GM12878 (cell line): ENCODE measurements around the gene MIA3. TPM values are rescaled to one million over a fixed set of nuclear protein-coding genes. Genes with fewer than 3 reads are reported as not detected.

Experiments
- ATAC-seq: fragments of 200-7000 bp; cut with Tn5 transposase; 3 replicates; pipeline ENCODE4 v1.9.1; 2020; ENCODE audit warnings: mild to moderate bottlenecking, moderate library complexity
- BruUV-seq: library from RNA; stranded (reverse); fragments of 400-500 nt; replicated peaks from 2 replicates; lab custom pipeline; 2021; lab: Mats Ljungman, UMichigan
- CTCF ChIA-PET: fragments of 300-600 bp; sonication (Branson Sonifier 250); formaldehyde crosslinking; extraction: SDS; loops from one replicate; lab custom pipeline; 2021; ENCODE audit warnings: inconsistent platforms; lab: Yijun Ruan, JAX
- POLR2A ChIA-PET: fragments of 350-600 bp; formaldehyde crosslinking; extraction: SDS; loops from one replicate; lab custom pipeline; 2021; ENCODE audit warnings: inconsistent platforms; lab: Charles Lee
- RAD21 ChIA-PET: fragments of 300-600 bp; sonication (Branson Sonifier 250); formaldehyde crosslinking; loops from one replicate; lab custom pipeline; 2023; ENCODE audit warnings: antibody characterized with exemption; ENCODE audit not compliant: unreplicated experiment; lab: Charles Lee
- SMC1A ChIA-PET: fragments of 300-600 bp; sonication (Branson Sonifier 250); formaldehyde crosslinking; loops from one replicate; lab custom pipeline; 2023; ENCODE audit not compliant: unreplicated experiment, uncharacterized antibody; lab: Charles Lee
- DNase-seq: peaks from one replicate; pipeline ENCODE4 v3.0.0-alpha.2; 2011; ENCODE audit warnings: low read depth, low spot score
- FAIRE-seq: peaks from 3 replicates; lab custom pipeline; 2011; peaks lifted over from hg19 to GRCh38; lab: Jason Lieb, UNC
- H2AFZ ChIP-seq: 2 replicates; pipeline ENCODE4 v1.6.0; 2011; ENCODE audit warnings: low read depth, low read length, control low read depth; ENCODE audit not compliant: control insufficient read depth
- H3K27ac ChIP-seq: 2 replicates; pipeline ENCODE4 v1.5.1; 2011; ENCODE audit warnings: control low read depth; ENCODE audit not compliant: control insufficient read depth, insufficient read depth
- H3K27me3 ChIP-seq, 2 experiments: replicated peaks in 1 of 2; 2 replicates each; pipeline versions ENCODE4 v1.6.0 to v1.6.1; 2011; ENCODE audit warnings: low read length in 1 of 2; ENCODE audit not compliant: control insufficient read depth in 2 of 2, insufficient read depth in 2 of 2
- H3K36me3 ChIP-seq, 2 experiments: 2 replicates each; pipeline ENCODE4 v1.5.1; 2011; ENCODE audit warnings: low read length in 1 of 2; ENCODE audit not compliant: control insufficient read depth in 2 of 2, insufficient read depth in 2 of 2
- H3K4me1 ChIP-seq: 2 replicates; pipeline ENCODE4 v1.6.1; 2011; ENCODE audit warnings: mild to moderate bottlenecking, low read length, moderate library complexity, mixed read lengths; ENCODE audit not compliant: control insufficient read depth, insufficient read depth
- H3K4me2 ChIP-seq: 2 replicates; pipeline ENCODE4 v1.6.0; 2011; ENCODE audit warnings: control low read depth; ENCODE audit not compliant: control insufficient read depth, insufficient read depth
- H3K4me3 ChIP-seq: fragments of 200-600 bp; sonication (generic); 2 replicates; pipeline ENCODE4 v1.5.1; 2016
- H3K79me2 ChIP-seq: 2 replicates; pipeline ENCODE4 v1.6.0; 2011; ENCODE audit warnings: low read length; ENCODE audit not compliant: control insufficient read depth, insufficient read depth
- H3K9ac ChIP-seq: 2 replicates; pipeline ENCODE4 v1.8.0; 2011; ENCODE audit warnings: low read length, control low read depth, mixed read lengths; ENCODE audit not compliant: control insufficient read depth, insufficient read depth
- H3K9me3 ChIP-seq: replicated peaks from 3 replicates; pipeline ENCODE4 v1.5.1; 2011; ENCODE audit warnings: mild to moderate bottlenecking, low read length; ENCODE audit not compliant: control insufficient read depth, insufficient read depth
- H4K20me1 ChIP-seq: 2 replicates; pipeline ENCODE4 v1.6.0; 2011; ENCODE audit not compliant: control insufficient read depth, insufficient read depth
- JUNB ChIP-seq: IDR thresholded peaks from 2 replicates; pipeline ENCODE4 v1.6.1; 2016; ENCODE audit warnings: antibody characterized with exemption, mild to moderate bottlenecking
- KDM1A ChIP-seq: fragments of 200-600 bp; sonication (generic); IDR thresholded peaks from 2 replicates; pipeline ENCODE4 v1.6.1; 2016; ENCODE audit warnings: borderline replicate concordance
- LARP7 ChIP-seq: fragments of 450-650 bp; IDR thresholded peaks from 2 replicates; pipeline ENCODE4 v1.6.1; 2017; ENCODE audit warnings: mild to moderate bottlenecking
- POLR2AphosphoS2 ChIP-seq: IDR thresholded peaks from 2 replicates; pipeline ENCODE4 v1.6.1; 2011; ENCODE audit warnings: low read depth, mild to moderate bottlenecking, low read length, improper control_type of control experiment, moderate library complexity
- SREBF2 ChIP-seq: IDR thresholded peaks from 2 replicates; pipeline ENCODE4 v1.6.1; 2012; ENCODE audit warnings: mild to moderate bottlenecking, low read length
- ZNF384 ChIP-seq: IDR thresholded peaks from 2 replicates; pipeline ENCODE4 v1.6.1; 2012; ENCODE audit warnings: low read depth, mild to moderate bottlenecking, low read length, improper control_type of control experiment, borderline replicate concordance
- WGBS: methylation state at CpG from one replicate; pipeline ENCODE4 v1.1.6; 2016; ENCODE audit warnings: low lambda C conversion rate; ENCODE audit not compliant: insufficient replicate concordance, insufficient coverage; ENCODE audit errors: missing lambda C conversion rate; 5-methylcytosine and 5-hydroxymethylcytosine counted together
- in situ Hi-C: fragments of 300-500 bp; cut with MboI; formaldehyde crosslinking; loops from 9 replicates; pipeline ENCODE4 v1.14.3; 2018; ENCODE audit warnings: mixed read lengths
- intact Hi-C: fragments of 100-400 bp; cut with micrococcal nuclease; formaldehyde crosslinking; loops from one replicate; pipeline ENCODE4 v1.14.2; 2022; ENCODE audit not compliant: unreplicated experiment
- polyA plus RNA-seq, 11 experiments: library from polyadenylated mRNA; depleted of rRNA in 4 of 11; unstranded in 6 of 11; stranded (reverse) in 5 of 11; fragments of >200 nt; fragmentation: Nextera tagmentation in 4 of 11; fragmentation: Illumina TruSeq in 1 of 11; extraction: Ambion mirVana in 4 of 11; extraction: Trizol in 1 of 11; gene quantifications; 1 replicate in 1 of 11; 2 replicates in 10 of 11; pipeline versions ENCODE4 v1.2.1 to v1.2.3, GENCODE V29; 2011 to 2016; ENCODE audit warnings: inconsistent platforms in 2 of 11, missing spikeins in 2 of 11, low read depth in 1 of 11
- total RNA-seq, 4 experiments: library from RNA; depleted of rRNA in 3 of 4; stranded (reverse); fragments of >200 nt in 3 of 4; fragmentation: Illumina TruSeq in 1 of 4; extraction: Trizol in 1 of 4; gene quantifications; 2 replicates each; pipeline versions ENCODE4 v1.2.1 to v1.2.3, GENCODE V29; 2013 to 2021
- TF ChIP-seq, protein P1 (sequence below): fragments of 150-350 bp; IDR thresholded peaks from 2 replicates; pipeline ENCODE4 v1.6.1; 2014; ENCODE audit warnings: mild to moderate bottlenecking, low read depth, low read length
- TF ChIP-seq, protein P2 (sequence below): fragments of 450-650 bp; IDR thresholded peaks from 2 replicates; pipeline ENCODE4 v1.6.1; 2017; ENCODE audit warnings: mild to moderate bottlenecking, low read depth, inconsistent platforms; ENCODE audit not compliant: poor library complexity, severe bottlenecking
- TF ChIP-seq, protein P3 (sequence below): IDR thresholded peaks from 2 replicates; pipeline ENCODE4 v1.6.1; 2012; ENCODE audit warnings: low read depth, low read length, improper control_type of control experiment
- TF ChIP-seq, protein P4 (sequence below): fragments of 450-650 bp; formaldehyde crosslinking; IDR thresholded peaks from 2 replicates; pipeline ENCODE4 v1.5.0; 2022; ENCODE audit warnings: mild to moderate bottlenecking, missing genetic modification characterization
- TF ChIP-seq, protein P5 (sequence below): IDR thresholded peaks from 2 replicates; pipeline ENCODE4 v1.6.1; 2011; ENCODE audit warnings: mild to moderate bottlenecking, low read depth, low read length, moderate library complexity; ENCODE audit not compliant: insufficient replicate concordance

Gene MIA3
- total and polyA plus RNA-seq, 10 of the 15 experiments (the other 5 are each of a cell fraction or from before 2014, with no cell fraction given), result 12.9 to 50.8 (median 30.3) TPM

DNA sequence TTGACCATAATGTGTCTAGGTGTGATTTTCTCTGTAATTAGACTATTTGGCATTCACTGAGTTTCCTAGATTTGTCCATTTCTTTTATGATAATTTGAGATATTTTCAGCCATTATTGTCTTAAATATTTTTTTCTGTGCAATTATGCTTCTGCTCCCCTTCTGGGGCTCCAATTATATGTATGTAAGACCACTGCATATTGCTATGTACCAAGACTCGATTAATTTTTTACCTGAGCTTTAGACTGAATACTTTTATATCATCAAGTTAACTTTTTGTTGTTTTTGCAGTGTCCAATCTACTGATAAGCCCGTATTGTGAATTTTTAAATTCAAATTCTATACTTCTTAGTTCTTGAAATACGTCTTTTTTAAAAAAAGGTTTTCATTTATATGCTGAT lies 23.1 kb upstream of the MIA3 start:
- no peak for ATAC-seq
- no peak for FAIRE-seq
- 73% methylated on average over 3 of the region's 3 CpGs for WGBS
- ChIA-PET POLR2A (interaction anchor here (0.5 kb wide), 1 partner anchor 199 kb away, joined by 3 read pairs; no protein-coding TSS in a partner anchor), RAD21 (no interaction called here), CTCF (no interaction called here), SMC1A (interaction anchor here (0.7 to 2.0 kb wide), 3 partner anchors 13 to 1608 kb away, joined by 3 to 6 read pairs (median 3); no protein-coding TSS in a partner anchor)
- no peaks in the 10 kb centered on the region for H3K9me3 ChIP-seq
- no peak for DNase-seq
- H3K36me3 ChIP-seq, result no peaks in the 10 kb centered on the region
- H3K27ac ChIP-seq, result no peak overlapping the region
- TF ChIP-seq, protein P1, sequence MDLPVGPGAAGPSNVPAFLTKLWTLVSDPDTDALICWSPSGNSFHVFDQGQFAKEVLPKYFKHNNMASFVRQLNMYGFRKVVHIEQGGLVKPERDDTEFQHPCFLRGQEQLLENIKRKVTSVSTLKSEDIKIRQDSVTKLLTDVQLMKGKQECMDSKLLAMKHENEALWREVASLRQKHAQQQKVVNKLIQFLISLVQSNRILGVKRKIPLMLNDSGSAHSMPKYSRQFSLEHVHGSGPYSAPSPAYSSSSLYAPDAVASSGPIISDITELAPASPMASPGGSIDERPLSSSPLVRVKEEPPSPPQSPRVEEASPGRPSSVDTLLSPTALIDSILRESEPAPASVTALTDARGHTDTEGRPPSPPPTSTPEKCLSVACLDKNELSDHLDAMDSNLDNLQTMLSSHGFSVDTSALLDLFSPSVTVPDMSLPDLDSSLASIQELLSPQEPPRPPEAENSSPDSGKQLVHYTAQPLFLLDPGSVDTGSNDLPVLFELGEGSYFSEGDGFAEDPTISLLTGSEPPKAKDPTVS, result no peak
- TF ChIP-seq LARP7, result no peak
- TF ChIP-seq, protein P2, sequence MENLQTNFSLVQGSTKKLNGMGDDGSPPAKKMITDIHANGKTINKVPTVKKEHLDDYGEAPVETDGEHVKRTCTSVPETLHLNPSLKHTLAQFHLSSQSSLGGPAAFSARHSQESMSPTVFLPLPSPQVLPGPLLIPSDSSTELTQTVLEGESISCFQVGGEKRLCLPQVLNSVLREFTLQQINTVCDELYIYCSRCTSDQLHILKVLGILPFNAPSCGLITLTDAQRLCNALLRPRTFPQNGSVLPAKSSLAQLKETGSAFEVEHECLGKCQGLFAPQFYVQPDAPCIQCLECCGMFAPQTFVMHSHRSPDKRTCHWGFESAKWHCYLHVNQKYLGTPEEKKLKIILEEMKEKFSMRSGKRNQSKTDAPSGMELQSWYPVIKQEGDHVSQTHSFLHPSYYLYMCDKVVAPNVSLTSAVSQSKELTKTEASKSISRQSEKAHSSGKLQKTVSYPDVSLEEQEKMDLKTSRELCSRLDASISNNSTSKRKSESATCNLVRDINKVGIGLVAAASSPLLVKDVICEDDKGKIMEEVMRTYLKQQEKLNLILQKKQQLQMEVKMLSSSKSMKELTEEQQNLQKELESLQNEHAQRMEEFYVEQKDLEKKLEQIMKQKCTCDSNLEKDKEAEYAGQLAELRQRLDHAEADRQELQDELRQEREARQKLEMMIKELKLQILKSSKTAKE, result no peak
- TF ChIP-seq, protein P3, sequence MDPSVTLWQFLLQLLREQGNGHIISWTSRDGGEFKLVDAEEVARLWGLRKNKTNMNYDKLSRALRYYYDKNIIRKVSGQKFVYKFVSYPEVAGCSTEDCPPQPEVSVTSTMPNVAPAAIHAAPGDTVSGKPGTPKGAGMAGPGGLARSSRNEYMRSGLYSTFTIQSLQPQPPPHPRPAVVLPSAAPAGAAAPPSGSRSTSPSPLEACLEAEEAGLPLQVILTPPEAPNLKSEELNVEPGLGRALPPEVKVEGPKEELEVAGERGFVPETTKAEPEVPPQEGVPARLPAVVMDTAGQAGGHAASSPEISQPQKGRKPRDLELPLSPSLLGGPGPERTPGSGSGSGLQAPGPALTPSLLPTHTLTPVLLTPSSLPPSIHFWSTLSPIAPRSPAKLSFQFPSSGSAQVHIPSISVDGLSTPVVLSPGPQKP, result no peak
- TF ChIP-seq POLR2AphosphoS2, result no peak
- TF ChIP-seq, protein P4, sequence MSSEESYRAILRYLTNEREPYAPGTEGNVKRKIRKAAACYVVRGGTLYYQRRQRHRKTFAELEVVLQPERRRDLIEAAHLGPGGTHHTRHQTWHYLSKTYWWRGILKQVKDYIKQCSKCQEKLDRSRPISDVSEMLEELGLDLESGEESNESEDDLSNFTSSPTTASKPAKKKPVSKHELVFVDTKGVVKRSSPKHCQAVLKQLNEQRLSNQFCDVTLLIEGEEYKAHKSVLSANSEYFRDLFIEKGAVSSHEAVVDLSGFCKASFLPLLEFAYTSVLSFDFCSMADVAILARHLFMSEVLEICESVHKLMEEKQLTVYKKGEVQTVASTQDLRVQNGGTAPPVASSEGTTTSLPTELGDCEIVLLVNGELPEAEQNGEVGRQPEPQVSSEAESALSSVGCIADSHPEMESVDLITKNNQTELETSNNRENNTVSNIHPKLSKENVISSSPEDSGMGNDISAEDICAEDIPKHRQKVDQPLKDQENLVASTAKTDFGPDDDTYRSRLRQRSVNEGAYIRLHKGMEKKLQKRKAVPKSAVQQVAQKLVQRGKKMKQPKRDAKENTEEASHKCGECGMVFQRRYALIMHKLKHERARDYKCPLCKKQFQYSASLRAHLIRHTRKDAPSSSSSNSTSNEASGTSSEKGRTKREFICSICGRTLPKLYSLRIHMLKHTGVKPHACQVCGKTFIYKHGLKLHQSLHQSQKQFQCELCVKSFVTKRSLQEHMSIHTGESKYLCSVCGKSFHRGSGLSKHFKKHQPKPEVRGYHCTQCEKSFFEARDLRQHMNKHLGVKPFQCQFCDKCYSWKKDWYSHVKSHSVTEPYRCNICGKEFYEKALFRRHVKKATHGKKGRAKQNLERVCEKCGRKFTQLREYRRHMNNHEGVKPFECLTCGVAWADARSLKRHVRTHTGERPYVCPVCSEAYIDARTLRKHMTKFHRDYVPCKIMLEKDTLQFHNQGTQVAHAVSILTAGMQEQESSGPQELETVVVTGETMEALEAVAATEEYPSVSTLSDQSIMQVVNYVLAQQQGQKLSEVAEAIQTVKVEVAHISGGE (CRISPR knock-in tag), result no peak
- no peak for TF ChIP-seq JUNB
- no peak for TF ChIP-seq KDM1A
- TF ChIP-seq SREBF2, result no peak
- TF ChIP-seq, protein P5, sequence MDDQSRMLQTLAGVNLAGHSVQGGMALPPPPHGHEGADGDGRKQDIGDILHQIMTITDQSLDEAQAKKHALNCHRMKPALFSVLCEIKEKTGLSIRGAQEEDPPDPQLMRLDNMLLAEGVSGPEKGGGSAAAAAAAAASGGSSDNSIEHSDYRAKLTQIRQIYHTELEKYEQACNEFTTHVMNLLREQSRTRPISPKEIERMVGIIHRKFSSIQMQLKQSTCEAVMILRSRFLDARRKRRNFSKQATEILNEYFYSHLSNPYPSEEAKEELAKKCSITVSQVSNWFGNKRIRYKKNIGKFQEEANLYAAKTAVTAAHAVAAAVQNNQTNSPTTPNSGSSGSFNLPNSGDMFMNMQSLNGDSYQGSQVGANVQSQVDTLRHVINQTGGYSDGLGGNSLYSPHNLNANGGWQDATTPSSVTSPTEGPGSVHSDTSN, result no peak
- no peak for TF ChIP-seq ZNF384
- peaks cover 5% of the 10 kb centered on the region for H3K79me2 ChIP-seq
- no peak overlapping the region for H2AFZ ChIP-seq
- no TSS peak for BruUV-seq
- intact Hi-C loops (no loop called here), in situ Hi-C loops (no loop called here)
- no peaks in the 10 kb centered on the region for H3K4me1 ChIP-seq
- H3K9ac ChIP-seq, result no peak overlapping the region
- no peaks in the 10 kb centered on the region for H4K20me1 ChIP-seq
- H3K4me2 ChIP-seq, result no peak overlapping the region
- no peaks in the 10 kb centered on the region for H3K27me3 ChIP-seq
- no peak overlapping the region for H3K4me3 ChIP-seq
